Measurements from ENCODE around the gene LHFPL4.
"Not testable (repeated sequence)": the region's sequence is repeated elsewhere in the genome, so short reads cannot be mapped to it uniquely, and the experiment has no call there.

DNA sequence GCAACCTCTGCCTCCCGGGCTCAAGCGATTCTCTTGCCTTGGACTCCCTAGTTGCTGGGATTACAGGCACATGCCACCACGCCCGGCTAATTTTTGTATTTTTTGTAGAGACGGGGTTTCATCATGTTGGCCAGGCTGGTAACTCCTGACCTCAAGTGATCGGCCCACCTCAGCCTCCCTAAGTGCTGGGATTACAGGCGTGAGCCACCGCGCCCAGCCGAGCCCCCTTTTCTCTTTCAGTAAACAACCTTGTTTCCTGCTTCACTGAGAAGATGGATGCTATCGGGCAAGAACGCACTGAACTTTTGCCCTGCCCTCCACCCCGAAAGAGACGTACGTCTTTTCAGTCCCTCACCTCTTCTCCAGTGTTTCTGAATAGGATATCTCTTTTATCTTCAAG, 59.6 kb downstream of the LHFPL4 start:
- TF ChIP-seq, protein P1, sequence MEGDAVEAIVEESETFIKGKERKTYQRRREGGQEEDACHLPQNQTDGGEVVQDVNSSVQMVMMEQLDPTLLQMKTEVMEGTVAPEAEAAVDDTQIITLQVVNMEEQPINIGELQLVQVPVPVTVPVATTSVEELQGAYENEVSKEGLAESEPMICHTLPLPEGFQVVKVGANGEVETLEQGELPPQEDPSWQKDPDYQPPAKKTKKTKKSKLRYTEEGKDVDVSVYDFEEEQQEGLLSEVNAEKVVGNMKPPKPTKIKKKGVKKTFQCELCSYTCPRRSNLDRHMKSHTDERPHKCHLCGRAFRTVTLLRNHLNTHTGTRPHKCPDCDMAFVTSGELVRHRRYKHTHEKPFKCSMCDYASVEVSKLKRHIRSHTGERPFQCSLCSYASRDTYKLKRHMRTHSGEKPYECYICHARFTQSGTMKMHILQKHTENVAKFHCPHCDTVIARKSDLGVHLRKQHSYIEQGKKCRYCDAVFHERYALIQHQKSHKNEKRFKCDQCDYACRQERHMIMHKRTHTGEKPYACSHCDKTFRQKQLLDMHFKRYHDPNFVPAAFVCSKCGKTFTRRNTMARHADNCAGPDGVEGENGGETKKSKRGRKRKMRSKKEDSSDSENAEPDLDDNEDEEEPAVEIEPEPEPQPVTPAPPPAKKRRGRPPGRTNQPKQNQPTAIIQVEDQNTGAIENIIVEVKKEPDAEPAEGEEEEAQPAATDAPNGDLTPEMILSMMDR (IDR thresholded peaks at IDR 0.05) = not testable (repeated sequence)
- TF ChIP-seq EP300, POLR2AphosphoS5, POLR2A (IDR thresholded peaks at IDR 0.05): not testable (repeated sequence)

Measured in gastroesophageal sphincter (tissue), 3 donors.